Measurements from ENCODE around the gene EXOG.

DNA sequence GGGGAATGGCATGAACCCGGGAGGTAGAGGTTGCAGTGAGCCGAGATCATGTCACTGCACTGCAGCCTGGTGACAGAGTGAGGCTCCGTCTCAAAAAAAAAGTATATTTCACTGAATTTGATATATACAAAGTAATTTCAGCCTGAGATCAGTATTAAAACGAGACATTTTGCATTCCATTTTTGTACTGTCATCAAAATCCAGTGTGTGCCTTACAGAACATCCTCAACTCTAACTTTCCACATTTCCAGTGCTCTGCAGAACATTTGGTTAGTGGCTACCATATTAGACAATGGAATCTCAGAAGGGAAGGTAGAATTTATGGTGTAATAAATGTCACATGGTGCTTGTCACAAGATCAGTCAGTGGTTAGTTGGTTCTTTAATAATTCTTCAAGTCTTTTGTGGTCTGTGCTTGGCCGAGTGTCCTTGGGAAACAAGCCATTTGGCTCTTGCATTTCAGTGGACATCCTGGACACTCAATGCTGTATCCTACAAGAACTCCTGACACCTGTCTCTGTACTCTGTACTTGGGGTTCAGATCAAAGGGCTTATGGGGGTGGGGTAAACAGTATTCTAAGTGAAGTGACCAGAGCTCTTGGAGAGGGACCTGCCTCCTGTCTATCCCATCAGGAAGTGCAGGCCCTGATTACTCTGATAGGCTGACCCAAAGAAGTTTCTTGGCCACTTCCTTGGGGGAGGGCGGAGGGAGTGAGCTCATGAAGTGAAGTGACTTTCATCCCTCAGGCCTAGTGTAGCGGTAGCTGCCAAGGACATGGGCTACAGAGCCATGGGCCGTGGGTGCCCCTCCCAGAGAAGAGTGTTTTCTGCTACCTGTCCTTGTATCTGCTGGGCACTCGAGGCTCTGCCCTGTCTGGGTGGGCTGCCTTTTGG is 38.8 kb upstream of the EXOG start:
- no peak for TF ChIP-seq CTCF (IDR thresholded peaks at IDR 0.05)
- no peak for TF ChIP-seq POLR2AphosphoS5 (IDR thresholded peaks at IDR 0.05)
